Heart left ventricle (tissue), 13 donors: ENCODE data around the gene PPP1R26.

Source experiments
- CTCF ChIP-seq, 12 donors: fragments of 200-600 bp; sonication (generic) in 4 of 12; IDR thresholded peaks; one replicate each; pipeline versions ENCODE4 v1.5.0 to v1.8.0; 2018 to 2022; ENCODE audit warnings: antibody characterized with exemption in 12 of 12, mild to moderate bottlenecking in 5 of 12
- POLR2A ChIP-seq, 2 donors: fragments of 450-650 bp; IDR thresholded peaks; one replicate each; pipeline ENCODE4 v1.6.1; 2017; ENCODE audit warnings: antibody characterized with exemption in 2 of 2, mild to moderate bottlenecking in 2 of 2, moderate library complexity in 2 of 2
- donor health status: ischemic (EF 13 %, LVEDD 7.1; RV severe dilation, severe dysfunction).
- donor health status: DM: no; HTN: yes; CAD: no.
- donor health status: DM: no; HTN: no; CAD: no.
- donor health status: ischemic (EF 25% LVEDD 6.9; RV normal size, moderate dysfunction).
- donor health status: ischemic (EF 25% LVEDD 5.7; RV mildly dilated, moderate dysfunction).
- donor health status: ischemic (EF 35%, LVEDD 5.7; RV mildly dilated, moderate dysfunction).
- donor health status: nonischemic (EF 11% LVEDD 7.7; RV severe dilation, severe dysfunction).
- donor health status: DM: yes; HTN: yes; CAD: no.
- donor health status: PGD.
- donor health status: ischemic (EF 29% LVEDD 5.4; RV normal size, mild dysfunction).
- donor health status: nonischemic (EF 23%, LVEDD 6.1; RV moderate dilation, normal function).

- no peak for TF ChIP-seq POLR2A (IDR thresholded peaks at IDR 0.05)
- TF ChIP-seq CTCF (IDR thresholded peaks at IDR 0.05): no peak
These were observed 56.6 kb downstream of the PPP1R26 start for GRCh38 chr9:135536216-135536615.
